Measurements from ENCODE around the gene CLEC4M.

- TF ChIP-seq CTCF (IDR thresholded peaks at IDR 0.05; ENCODE audit: insufficient read depth, low read length, poor library complexity, severe bottlenecking) (no peak), EZH2phosphoT487 (conservative IDR thresholded peaks at IDR 0.05; ENCODE audit: low read length) (no peak)
These were observed 31.0 kb upstream of the CLEC4M start, which contains the start of gene CLEC4G for GRCh38 chr19:7732045-7732444.

Data from SU-DHL-6 (cell line).